GM21825 (cell line): ENCODE results near the gene CCHCR1.

Experiments
- ATAC-seq: cut with Tn5 transposase; IDR thresholded peaks from one replicate; pipeline ENCODE4 v1.9.1; 2021; ENCODE audit warnings: mild to moderate bottlenecking, moderate library complexity; ENCODE audit not compliant: unreplicated experiment

The CCHCR1 gene

DNA sequence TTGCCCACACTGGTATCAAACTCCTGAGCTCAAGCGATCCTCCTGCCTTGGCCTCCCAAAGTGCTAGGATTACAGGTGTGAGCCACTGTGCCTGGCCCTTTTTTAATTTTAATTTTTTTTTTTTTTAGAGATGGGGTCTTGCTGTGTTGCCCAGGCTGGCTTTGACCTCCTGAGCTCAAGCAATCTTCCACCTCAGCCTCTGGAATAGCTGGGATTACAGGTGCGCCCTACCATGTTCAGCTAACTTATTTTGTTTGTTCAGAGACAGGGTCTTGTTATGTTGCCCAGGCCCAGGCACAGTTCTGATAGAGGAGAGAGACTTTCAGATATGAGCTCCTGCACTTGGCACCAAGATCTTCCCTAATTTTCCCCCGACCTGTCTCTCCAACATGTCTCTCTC, 26.9 kb downstream of the CCHCR1 start:
- ATAC-seq = no peak

DNA sequence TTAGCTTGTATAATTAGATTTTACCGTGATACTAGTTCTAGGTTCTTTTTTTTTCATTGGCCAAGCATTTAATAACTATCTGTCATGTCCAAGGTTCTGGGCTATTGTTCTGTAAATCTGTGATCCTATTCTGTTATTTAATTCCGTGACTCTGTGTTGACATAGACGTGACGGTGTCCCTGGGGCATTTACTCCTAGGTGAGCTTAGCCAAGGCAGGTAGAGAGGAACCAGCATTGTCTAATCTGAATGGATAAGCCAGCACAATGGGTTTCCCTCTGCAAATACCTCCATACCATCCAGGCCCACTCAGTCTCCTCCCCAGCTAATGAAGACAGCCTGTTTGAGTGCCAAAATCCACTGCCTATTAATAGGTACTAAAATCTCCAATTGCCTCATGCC, 28.5 kb downstream of the CCHCR1 start:
- no peak for ATAC-seq

DNA sequence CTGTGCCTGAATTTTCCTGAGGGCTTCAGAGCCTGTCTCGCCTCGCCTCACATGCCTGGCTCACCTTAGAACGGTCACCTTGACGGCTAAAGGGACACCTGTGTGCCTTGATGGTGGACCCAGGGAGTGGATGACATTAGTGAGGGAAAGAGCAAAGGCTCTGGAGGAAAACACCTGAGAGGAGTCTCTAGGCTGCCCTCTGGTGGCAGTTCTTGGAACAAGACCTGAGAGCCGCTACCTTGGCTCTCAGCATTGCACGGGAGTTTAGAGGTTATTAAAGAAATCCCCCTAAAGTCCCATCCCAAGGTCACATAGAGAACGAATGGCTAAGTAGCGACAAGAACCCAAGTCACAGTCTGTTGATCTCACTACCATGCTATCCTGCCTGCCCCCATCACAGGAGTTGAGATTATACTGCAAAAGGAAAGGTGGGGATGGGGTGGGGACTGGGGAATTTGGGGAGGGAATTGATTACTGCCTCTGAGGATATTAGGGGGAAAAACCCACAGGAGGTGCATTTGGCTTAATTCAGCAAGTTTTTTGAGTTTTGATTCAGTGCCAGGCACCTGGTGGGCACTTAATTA, 29.4 kb downstream of the CCHCR1 start:
- ATAC-seq = no peak

DNA sequence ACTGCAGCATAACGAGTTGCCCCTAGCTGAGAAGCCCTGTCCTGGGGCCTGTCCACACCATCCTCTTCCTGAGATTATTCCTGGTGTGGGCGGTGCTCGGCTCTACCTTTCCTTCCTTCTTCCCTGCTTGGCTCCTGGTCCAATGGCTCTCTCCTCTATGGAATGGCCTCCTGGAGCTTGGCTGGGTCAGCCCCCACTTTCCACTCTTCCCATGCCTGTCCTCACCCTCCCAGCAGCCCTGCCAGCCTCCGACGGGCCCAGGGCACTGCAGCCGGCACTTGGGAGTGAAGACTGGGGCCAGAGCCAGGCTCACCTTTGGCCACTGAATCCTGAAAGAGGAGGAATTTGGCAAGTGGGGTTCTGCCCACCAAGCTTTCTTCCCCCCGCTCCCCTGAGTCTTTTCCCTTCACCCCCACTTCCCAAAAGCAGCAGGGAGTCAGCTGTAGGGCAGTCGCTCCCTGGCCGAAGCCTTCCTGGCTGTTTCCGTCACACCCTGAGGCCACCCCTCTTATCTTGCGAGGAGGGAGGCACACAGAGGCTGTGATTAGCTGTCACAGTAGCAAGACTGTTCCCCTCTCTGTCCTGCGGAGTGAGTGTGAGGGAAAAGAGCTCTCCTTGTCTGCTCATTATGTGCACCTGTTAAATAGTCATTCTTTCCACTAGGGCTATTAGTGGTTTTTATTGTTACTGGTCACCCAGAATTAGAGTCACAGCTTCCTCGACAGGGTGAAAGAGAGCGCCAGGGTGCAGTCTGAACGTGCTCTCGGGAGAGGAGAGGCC, 31.0 kb downstream of the CCHCR1 start:
- no peak for ATAC-seq

DNA sequence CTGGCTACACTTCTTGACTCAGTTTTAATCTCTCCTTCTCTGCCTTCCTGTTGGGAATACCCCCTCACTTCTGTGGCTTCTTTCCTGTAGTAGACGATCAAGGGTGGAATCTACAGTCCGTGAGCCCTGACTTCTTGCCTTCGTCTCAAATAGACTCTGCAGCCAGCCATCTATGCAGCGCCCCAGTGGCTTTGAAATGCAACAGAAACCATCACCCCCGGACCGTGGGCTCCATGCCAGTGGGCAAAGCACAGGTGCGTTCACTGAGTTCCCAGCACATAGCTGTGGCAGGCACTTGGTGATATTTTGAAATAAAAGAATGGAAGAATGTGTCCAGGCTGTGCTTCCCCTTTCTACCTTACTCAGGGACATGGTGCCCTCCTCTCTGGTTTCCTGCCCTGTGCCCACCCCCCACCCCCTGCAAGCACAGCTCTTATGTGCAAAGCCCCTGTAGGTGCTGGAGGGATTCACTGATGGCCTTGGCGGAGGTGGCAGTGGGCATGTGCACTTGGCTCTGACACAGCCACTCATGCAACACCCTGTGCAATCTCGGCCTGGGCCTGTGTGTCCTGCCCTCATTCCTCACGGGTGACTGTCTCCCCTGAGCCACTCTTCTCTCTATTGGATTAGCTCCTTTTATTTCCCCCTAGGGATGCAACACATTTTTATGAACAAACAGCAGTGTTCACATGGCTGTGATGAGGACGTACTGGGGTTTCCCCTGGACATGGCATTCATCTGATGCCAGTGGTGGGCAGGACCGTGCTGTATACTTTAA, 31.8 kb downstream of the CCHCR1 start:
- ATAC-seq = no peak

DNA sequence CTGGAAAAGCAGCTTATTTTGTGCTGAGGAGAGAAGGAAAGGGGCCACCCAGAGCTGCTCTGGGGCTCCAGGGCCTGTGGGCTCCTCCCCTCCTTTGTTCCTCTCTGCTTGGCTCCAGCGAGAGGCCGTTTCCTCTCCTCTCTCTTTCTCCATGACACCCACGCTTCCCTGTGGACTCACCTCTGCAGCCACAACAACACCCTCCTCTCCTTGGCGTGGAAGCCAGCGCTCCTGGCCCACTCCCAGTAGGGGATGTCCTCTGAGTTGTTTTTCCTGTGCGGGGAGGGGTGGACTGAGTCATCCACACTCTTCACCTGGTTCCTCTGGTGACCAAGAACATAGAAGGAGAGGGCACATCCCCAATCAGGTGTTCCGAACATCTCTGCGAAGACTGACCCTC, 32.4 kb downstream of the CCHCR1 start:
- no peak for ATAC-seq

DNA sequence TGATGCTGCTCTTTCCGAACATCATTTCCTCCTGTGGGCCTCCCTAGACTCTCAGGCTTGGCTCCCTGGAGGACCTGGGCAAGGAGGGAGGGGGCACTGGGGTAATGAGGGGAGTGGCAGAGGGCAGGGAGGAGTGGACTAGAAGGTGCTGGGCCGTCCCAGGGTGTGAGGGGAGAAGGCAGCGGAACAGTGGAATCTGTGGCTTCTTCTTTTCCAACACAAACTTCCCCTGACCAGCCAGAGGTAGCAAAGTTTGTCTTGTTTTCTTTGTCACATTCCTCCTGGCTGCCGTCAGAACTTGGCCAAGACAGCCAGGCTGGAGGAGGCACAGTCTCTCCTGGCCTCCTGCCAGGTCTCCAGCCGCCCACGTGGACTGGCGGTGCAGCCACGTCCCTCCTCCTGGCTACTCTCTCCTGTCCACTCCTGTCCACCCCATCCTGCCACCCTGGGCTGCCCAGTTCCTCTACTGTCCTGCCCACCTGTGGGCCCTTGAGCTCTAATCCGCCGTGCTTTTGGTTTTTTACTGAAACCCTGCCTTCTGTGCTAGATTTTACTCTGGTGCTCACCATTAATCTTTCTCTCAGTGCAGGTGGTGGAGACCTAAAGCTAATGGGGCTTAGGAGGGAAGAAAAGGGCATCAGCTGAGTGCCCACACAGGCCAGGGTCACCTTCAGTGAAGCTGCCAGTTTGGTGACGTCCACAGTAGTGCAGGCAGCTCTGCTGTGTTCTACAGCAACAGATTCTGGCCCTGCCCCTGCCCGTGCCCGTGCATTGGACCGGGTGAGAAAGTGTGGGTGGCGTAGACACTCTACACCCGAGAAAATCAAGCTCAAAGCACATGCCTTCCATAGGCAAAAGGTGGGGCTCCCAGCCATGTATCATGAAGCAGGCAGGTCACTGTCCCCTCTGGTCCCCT, 34.6 kb downstream of the CCHCR1 start:
- ATAC-seq = no peak

DNA sequence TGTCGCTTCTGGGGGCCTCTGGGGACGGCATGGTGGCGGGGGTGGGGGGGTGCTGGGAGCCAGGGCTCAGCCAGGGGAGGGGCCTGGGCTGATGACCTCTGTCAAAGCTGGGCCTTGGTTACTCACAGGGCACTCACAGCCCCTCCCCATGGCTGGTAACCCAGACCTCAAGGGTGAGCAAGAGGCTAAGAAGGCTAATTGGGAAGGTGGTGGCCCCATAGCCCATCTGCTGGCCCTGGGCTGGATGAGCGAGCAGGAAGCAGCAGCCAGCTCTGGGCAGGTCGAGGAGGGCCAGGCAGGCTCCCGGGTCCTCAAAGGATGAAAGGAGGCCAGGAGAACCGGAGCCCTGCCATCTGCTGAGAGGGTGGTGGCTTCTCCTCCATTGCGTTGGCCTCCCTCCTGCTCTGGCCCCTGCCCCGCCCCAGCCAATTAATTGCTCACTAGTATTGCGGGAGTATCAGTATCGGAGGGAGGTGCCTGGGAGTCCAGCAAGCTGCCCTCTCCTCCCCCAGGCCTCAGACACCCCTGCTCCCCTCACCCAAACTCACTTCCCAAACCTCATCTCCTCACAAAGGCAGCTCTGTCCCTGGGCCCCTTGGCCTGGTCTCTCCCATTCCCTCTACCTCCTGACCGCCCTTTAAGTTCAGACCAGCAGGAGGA, 36.3 kb downstream of the CCHCR1 start:
- no peak for ATAC-seq

DNA sequence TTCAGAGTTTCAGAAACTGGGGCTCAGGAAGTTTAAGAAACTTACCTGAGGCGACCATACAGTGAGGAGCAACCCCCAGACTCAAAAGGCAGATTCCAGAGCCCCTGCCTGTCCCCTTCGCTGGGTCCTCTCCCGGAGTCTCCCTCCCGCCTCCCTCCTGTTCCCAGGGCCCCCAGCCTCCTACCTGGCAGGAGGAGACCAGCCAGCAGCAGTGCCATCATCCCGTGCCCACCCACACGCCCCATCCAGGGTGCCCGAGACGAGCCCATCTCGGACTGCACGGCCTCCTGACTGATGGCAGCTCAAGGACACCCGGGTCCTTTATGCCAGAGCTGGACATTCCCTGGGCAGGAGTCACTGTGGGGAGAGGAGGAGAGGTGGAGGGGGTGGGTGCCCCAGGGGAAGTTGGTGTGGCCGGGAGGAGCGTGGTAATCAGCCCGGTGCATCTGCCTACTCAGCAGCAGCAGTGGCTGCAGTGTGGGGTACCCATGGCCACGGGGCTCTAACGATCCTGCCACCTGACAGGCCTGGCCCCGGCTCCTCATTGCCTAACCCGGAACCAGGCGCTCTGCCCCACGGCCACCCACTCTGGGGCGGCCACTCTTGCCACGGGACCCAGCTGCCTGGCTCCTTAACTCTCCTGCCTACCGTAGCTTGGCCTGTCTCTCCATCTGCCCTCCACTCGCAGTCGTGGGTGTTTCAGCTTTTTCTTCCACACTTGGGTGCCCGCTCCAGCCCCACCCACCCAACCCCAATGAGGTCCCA, 37.3 kb downstream of the CCHCR1 start, which contains the start of gene CDSN:
Gene CDSN, minus strand, starts transcription at position 296 of the 765 bp plus-strand sequence. Its CDS starts 27 bp downstream, at position 269.
- no peak for ATAC-seq

DNA sequence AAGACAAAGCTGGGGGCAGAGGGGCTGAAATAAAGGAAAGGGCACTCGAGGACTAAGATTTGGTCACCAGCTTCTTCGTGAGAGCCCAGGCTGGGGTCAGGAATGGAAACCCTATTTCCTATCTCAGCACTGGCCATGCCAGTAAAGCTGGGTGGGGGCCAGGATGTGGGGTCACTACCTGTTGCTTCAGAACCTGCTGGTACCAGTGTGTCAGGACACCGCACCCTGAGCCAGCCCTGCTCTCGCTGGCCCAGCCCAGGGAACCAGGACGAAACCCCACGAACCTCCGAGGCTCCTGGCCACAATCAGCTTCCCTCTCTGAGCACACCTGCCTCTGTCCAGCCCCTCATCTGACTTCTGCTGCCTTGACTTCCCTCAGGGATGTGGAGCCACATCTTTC, 39.4 kb downstream of the CCHCR1 start:
- ATAC-seq = no peak

DNA sequence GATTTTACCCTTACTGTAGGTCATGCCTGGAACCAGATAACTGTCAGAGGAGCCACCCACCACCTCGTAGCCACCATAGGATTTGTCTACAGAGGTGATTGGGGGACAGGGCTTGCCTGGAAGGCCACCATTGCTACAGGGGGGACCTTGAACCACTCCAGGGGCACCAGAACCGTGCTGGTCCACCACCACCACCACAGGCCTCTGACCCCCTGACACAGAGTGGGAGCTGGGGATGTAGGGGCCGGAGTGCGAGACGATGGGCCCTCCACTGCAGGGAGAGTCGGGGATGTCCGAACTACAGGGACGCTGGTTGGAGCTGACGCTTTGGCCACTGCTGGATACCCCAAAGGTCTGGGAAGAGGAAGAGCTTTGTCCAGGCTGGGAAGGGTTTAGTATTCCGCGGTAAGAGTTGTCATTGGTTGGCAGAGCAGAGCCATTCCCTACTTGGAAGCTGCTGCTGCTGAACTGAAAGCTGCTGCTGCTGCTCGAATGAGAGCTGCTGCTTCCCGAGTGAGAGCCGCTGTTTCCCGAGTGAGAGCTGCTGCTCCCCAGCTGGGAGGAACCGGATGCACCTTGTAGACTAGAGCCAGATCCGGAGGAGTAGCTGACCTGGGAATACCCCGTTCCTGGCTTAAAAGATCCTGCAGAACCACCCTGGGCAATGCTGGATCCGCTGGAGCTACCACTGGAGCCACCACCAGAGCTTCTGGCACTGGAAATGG, 40.8 kb downstream of the CCHCR1 start:
- no peak for ATAC-seq

DNA sequence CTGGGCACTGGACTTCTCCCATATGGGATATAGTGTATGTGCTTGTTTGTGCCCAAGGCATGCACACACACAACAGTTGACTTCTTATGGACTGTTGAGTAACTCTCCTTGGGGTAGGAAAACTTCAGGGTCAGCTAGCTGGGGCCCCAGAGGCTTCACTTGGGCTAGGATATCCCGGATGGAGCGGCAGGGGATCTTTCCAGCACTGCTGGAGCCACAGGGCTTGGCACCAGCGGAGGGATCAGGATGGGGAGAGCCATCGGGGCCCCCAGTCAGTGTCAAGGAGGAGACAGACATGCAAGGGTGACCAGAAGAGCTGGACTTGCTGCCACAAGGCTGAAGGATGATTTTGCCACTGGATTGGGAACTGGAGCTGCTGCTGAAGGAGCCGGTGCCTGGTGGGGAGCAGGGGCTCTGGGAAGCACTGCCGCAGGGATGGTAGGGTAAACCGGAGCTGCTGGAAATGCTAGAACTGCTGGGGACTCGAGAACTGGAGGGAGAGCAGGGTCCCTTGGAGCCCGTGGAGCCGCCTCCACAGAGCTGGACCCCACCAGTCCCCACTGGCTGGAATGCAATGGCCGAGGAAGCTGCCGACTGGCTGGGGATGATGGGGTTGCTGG, 41.6 kb downstream of the CCHCR1 start:
- no peak for ATAC-seq

DNA sequence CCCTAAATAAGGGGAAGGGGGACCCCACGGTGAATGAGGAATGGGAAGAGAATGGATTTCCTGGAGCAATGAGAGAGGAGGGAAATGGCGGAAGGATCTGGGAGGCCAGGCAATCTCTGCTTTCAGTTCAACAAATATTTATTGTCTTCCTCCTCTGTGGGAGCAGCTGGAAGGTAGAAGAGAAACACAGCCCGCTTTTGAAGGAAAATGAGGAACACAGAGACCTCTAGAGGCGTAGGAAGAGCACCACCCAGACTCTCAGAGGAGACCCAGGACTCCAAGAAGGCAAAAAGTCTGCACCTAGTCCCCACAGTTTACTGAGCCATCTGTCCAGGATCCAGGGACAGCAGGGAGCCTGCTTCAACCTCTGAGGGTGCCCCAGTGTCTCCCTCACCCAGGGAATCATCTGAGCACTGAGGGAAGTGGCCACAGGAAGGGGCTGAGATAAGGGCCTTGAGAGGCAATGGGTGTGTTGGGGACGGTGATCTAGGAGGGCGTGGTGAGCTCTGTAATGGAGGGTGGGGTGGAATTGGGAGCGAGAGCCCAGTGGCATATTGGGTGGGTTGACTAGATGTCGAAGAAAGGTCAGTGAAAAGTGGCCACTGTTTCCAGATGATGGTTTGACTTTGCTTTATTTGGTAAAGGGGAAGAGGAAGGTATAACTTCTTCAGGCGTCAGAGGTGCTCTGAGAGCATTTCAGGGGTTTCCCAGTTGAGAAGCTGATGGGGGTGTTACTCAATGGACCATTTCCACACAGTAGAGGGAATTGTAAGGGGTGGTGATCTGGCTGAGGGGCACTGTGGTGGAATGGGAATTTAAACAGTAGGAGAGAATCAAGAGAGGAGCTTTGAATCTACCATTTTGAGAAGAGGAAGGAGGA, 42.4 kb downstream of the CCHCR1 start:
- no peak for ATAC-seq

DNA sequence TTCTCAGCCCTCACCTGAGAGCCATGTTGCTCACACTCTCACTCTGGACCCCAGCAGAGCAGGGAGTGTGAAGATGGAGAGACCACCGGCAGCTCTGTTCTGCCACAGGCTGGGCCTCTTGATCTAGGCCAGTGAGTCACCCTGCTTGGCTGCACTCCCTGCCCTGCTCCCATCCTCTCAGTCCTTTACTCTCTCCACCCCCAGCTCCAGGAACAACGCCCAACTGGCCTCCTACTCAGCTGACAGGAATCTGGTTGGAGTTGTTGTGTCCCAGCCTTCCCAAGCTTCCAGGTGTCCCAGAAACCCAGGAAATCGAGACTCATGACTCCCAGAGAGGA, 43.1 kb downstream of the CCHCR1 start, which contains the start of gene PSORS1C1:
Gene PSORS1C1, plus strand, starts transcription at position 260 of the 338 bp plus-strand sequence. CDS start 14,833 bp downstream, outside the sequence.
- ATAC-seq = no peak

DNA sequence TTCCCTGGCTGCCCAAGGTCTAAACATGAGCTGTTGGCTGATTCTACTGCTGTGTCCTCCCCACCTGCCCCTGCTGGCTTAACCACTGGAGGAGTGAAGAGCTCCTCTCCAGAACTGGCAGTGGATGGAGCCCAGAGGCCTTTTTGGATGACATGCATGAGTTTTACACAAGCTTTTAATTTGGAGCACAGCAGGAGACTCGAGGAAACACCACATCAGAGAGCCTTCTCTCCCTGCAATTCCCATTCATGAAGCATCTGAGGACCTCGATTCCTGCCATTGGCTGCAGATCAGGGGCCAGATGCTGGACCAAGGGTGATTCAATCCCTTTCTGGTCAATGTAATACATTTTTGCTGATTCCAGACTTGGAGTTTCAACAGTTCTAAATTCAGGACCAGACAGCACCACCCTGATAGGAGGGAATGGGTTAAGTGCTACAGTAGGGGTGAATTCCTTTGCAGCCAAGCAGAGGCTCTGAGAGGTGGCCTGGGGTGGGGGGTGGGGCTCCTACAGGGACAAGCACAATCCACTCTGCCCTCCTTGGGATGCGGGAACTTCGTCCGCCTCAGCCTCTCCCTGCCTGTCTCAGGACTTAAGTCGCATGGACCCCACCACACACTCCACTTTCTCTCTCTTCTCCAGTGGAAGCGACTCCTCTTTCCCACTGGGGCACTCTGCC, 43.6 kb downstream of the CCHCR1 start:
- ATAC-seq = no peak

DNA sequence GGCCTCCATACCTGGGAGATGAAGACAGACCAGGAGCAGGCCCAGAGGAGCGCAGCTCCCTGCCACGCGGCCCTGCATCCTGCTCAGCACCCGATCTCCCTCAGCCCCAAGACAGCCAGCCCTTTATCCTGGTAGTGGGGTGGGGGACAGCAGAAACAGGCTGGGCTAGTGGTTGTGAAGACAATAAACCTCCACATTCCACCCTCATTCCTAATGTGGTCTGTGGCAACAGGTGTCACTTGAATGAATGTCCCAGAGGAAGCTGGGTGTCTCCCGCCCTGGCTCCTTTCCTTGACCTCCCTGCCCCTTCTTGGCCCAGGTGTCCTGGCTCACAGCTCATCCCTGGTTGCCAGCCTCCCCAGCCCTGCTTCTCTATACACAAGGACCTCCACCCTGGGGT, 45.1 kb downstream of the CCHCR1 start, which contains the start of gene C6orf15:
Gene C6orf15, minus strand, starts transcription at position 98 of the 400 bp plus-strand sequence. Its CDS starts 20 bp downstream, at position 78.
- no peak for ATAC-seq

DNA sequence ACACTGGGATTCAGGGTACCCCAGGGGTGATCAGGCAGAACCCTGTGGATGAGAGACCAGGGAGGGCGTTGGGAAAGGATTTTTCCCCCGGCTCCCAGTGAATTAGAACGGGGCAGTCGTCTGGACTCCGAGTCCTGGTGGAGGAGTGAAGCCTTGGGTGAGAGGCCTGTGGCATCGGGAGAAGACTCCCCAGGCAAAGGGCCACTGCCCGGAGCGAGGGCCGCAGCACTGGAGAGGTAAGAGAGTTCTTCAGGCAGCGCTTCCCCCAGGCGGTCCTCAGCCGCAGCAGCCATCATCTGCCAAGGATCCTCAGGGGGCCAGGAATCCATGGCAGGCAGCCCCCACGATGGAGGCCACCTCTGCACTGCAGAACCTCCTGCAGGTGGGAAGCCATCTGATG, 45.9 kb downstream of the CCHCR1 start:
- ATAC-seq = no peak
